ENCODE measurements around the gene LSM7. TPM values are rescaled to one million over a fixed set of nuclear protein-coding genes. Genes with fewer than 3 reads are reported as not detected.

LSM7 gene
- polyA plus RNA-seq, 3 donors: 98.6 to 312 (median 132) TPM

DNA sequence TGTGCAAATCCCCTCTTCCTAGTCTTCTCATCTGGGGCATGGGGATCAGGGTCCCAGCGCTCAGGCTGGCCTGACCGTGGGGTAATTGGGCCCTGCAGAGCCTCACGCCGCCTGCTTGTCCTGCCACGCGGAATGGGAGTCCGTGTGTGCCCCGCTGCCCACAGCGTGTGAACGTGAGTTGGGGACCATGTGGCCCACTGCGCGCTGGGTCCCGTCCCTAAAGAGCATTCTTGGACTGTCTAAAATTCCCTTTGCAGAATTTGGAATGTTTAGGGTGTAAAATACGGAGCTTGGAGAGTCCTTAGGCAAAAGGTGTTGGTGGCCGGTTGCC lies 34.5 kb upstream of the LSM7 start:
- Histone ChIP-seq H3K36me3 (replicated peaks in 1 of 2; ENCODE audit: control insufficient read depth in 1 of 2, insufficient read depth in 2 of 2, low read length in 2 of 2) (no peaks in the 10 kb centered on the region), H3K9ac (ENCODE audit: insufficient read depth, low read length, poor library complexity, severe bottlenecking) (no peak overlapping the region), H3K4me3 (replicated peaks in 1 of 3; ENCODE audit: low read depth in 2 of 3, low read length in 3 of 3) (no peak overlapping the region), H2AFZ (ENCODE audit: insufficient read depth, low read depth, low read length, poor library complexity, severe bottlenecking) (no peak overlapping the region), H3K27ac (ENCODE audit: low read depth in 1 of 2, low read length in 2 of 2) (no peak overlapping the region), H3K27me3 (ENCODE audit: control insufficient read depth in 2 of 2, insufficient read depth in 2 of 2, low read length in 2 of 2) (peaks cover 2 to 39% of the 10 kb centered on the region in 2 donors), H3K79me2 (ENCODE audit: insufficient read depth, low read length) (no peaks in the 10 kb centered on the region), H3K4me1 (ENCODE audit: control insufficient read depth in 1 of 2, insufficient read depth in 2 of 2, low read length in 2 of 2) (no peaks in the 10 kb centered on the region), H4K20me1 (ENCODE audit: insufficient read depth, low read length) (no peaks in the 10 kb centered on the region), H3K4me2 (replicated peaks; ENCODE audit: extremely low read depth, low read length, poor library complexity, severe bottlenecking) (no peak overlapping the region), H3K9me3 (replicated peaks in 1 of 2; ENCODE audit: control insufficient read depth in 1 of 2, insufficient read depth in 1 of 2, low read length in 2 of 2) (no peaks in the 10 kb centered on the region)
- Mint-ChIP-seq H3K27me3 (ENCODE audit: low read depth in 3 of 3) (peaks cover 34 to 38% (median 35%) of the 10 kb centered on the region in 3 donors), H3K9me3 (peaks cover 0 to 8% (median 4%) of the 10 kb centered on the region in 7 donors), H3K27ac (no peak overlapping the region), H3K4me3 (no peak overlapping the region), H3K4me1 (no peaks in the 10 kb centered on the region), H3K36me3 (no peaks in the 10 kb centered on the region)
- no peak for DNase-seq
- intact Hi-C loops (cut with micrococcal nuclease): no loop called here
- WGBS (ENCODE audit: insufficient coverage): 92% methylated on average over 15 of the region's 15 CpGs
- TF ChIP-seq CTCF (IDR thresholded peaks at IDR 0.05): no peak

GRCh38 chr19:2362046-2362969 lies 33.9 kb upstream of the LSM7 start:
- H3K27ac Mint-ChIP-seq: no peak overlapping the region
- no peak for DNase-seq
- peaks cover 0 to 8% (median 4%) of the 10 kb centered on the region in 7 donors for H3K9me3 Mint-ChIP-seq
- intact Hi-C loops (cut with micrococcal nuclease): no loop called here
- H3K36me3 Mint-ChIP-seq: no peaks in the 10 kb centered on the region
- H3K36me3 ChIP-seq (replicated peaks in 1 of 2; ENCODE audit: control insufficient read depth in 1 of 2, insufficient read depth in 2 of 2, low read length in 2 of 2): no peaks in the 10 kb centered on the region
- H3K4me1 Mint-ChIP-seq: no peaks in the 10 kb centered on the region
- no peaks in the 10 kb centered on the region for H3K4me1 ChIP-seq (ENCODE audit: control insufficient read depth in 1 of 2, insufficient read depth in 2 of 2, low read length in 2 of 2)
- no peaks in the 10 kb centered on the region for H4K20me1 ChIP-seq (ENCODE audit: insufficient read depth, low read length)
- 88% methylated on average over 11 of the region's 11 CpGs for WGBS (ENCODE audit: insufficient coverage)
- no peaks in the 10 kb centered on the region for H3K79me2 ChIP-seq (ENCODE audit: insufficient read depth, low read length)
- H3K4me2 ChIP-seq (replicated peaks; ENCODE audit: extremely low read depth, low read length, poor library complexity, severe bottlenecking): no peak overlapping the region
- peaks cover 34 to 36% (median 35%) of the 10 kb centered on the region in 3 donors for H3K27me3 Mint-ChIP-seq (ENCODE audit: low read depth in 3 of 3)
- no peak overlapping the region for H3K4me3 ChIP-seq (replicated peaks in 1 of 3; ENCODE audit: low read depth in 2 of 3, low read length in 3 of 3)
- H3K9ac ChIP-seq (ENCODE audit: insufficient read depth, low read length, poor library complexity, severe bottlenecking): no peak overlapping the region
- H3K9me3 ChIP-seq (replicated peaks in 1 of 2; ENCODE audit: control insufficient read depth in 1 of 2, insufficient read depth in 1 of 2, low read length in 2 of 2): no peaks in the 10 kb centered on the region
- H3K4me3 Mint-ChIP-seq: no peak overlapping the region
- no peak overlapping the region for H3K27ac ChIP-seq (ENCODE audit: low read depth in 1 of 2, low read length in 2 of 2)
- H2AFZ ChIP-seq (ENCODE audit: insufficient read depth, low read depth, low read length, poor library complexity, severe bottlenecking): no peak overlapping the region
- H3K27me3 ChIP-seq (ENCODE audit: control insufficient read depth in 2 of 2, insufficient read depth in 2 of 2, low read length in 2 of 2): peaks cover 2 to 39% of the 10 kb centered on the region in 2 donors
- TF ChIP-seq CTCF (IDR thresholded peaks at IDR 0.05): no peak

All from CD14-positive monocyte (primary cell).